Measurements from ENCODE around the gene GOLGA6L7. TPM values are rescaled to one million over a fixed set of nuclear protein-coding genes. Genes with fewer than 3 reads are reported as not detected.
"Not testable (repeated sequence)": the region's sequence is repeated elsewhere in the genome, so short reads cannot be mapped to it uniquely, and the experiment has no call there.

GOLGA6L7 gene
- total and polyA plus RNA-seq, 9 of the 15 experiments (the other 6 are each of a cell fraction or from before 2014, with no cell fraction given): 0.11 to 0.14 (median 0.11) TPM; not detected in 6

- TF ChIP-seq RFX7 (CRISPR knock-in tag; IDR thresholded peaks at IDR 0.05) (no peak), IRF2 (CRISPR knock-in tag; IDR thresholded peaks at IDR 0.05) (no peak), KDM4B (IDR thresholded peaks at IDR 0.05; ENCODE audit: borderline replicate concordance in 2 of 2, low read depth in 1 of 2) (no peak), ETV6 (IDR thresholded peaks at IDR 0.05; ENCODE audit: borderline replicate concordance in 1 of 2, low read depth in 2 of 2, low read length in 1 of 2) (no peak), ETV6 (CRISPR knock-in tag; IDR thresholded peaks at IDR 0.05; ENCODE audit: borderline replicate concordance) (no peak), E2F8 (IDR thresholded peaks at IDR 0.05; ENCODE audit: low read depth, partially characterized antibody) (no peak), CHD1 (IDR thresholded peaks at IDR 0.05; ENCODE audit: low read length) (no peak), USF2 (CRISPR knock-in tag; IDR thresholded peaks at IDR 0.05) (no peak), TAF9B (IDR thresholded peaks at IDR 0.05; ENCODE audit: partially characterized antibody) (no peak), SMAD2 (IDR thresholded peaks at IDR 0.05; ENCODE audit: low read depth, low read length) (no peak)
- TF ChIP-seq, protein P1, sequence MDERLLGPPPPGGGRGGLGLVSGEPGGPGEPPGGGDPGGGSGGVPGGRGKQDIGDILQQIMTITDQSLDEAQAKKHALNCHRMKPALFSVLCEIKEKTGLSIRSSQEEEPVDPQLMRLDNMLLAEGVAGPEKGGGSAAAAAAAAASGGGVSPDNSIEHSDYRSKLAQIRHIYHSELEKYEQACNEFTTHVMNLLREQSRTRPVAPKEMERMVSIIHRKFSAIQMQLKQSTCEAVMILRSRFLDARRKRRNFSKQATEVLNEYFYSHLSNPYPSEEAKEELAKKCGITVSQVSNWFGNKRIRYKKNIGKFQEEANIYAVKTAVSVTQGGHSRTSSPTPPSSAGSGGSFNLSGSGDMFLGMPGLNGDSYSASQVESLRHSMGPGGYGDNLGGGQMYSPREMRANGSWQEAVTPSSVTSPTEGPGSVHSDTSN (CRISPR knock-in tag; IDR thresholded peaks at IDR 0.05; ENCODE audit: low read depth): no peak
- TF ChIP-seq, protein P1 (tag; conservative IDR thresholded peaks at IDR 0.05; ENCODE audit: low read depth): no peak
These were observed 42.5 kb upstream of the GOLGA6L7 start (continued) for GRCh38 chr15:28890711-28891495.

DNA sequence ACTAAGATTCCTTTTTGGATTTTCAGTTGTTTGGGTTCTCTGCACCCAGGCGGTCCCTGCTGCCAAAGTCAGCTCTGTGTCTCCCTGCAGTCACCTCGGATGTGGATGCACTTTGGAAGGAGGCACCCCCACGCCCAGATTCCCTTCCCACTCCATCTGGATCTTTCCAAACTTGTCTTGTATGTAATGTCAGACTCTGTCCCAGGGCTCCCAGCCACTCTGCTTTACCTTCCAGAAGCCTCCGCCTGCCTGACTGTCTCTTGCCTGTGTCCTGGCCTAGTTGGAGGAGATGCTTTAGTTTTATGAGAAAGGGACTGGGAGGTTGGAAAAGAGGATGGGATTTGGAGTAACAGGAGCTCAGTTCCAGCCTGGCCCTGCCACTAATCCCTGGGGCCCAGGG is 41.8 kb upstream of the GOLGA6L7 start:
- H4K20me1 ChIP-seq (replicated peaks; ENCODE audit: control insufficient read depth, insufficient read depth, low read length); intact Hi-C loops (cut with micrococcal nuclease); FAIRE-seq; ATAC-seq; H2AFZ ChIP-seq (ENCODE audit: low read depth, low read length); H3K27me3 ChIP-seq (ENCODE audit: control insufficient read depth in 2 of 2, insufficient read depth in 2 of 2, low read length in 2 of 2); H3K27ac ChIP-seq (ENCODE audit: extremely low read depth, low read depth, low read length); DNase-seq (ENCODE audit: extremely low read depth in 1 of 4, low spot score in 3 of 4); CTCF ChIA-PET (ENCODE audit: low intra/inter-chr PET ratio); H3K4me3 ChIP-seq; in situ Hi-C loops (cut with MboI); H3K4me2 ChIP-seq (ENCODE audit: insufficient read depth, low read length); H3K36me3 ChIP-seq (ENCODE audit: control insufficient read depth, insufficient read depth, low read length); H3K9me1 ChIP-seq (ENCODE audit: control insufficient read depth, insufficient read depth, low read length); BruUV-seq (replicated peaks); H3K9me3 ChIP-seq (replicated peaks; ENCODE audit: control insufficient read depth, insufficient read depth, low read depth, low read length): not testable (repeated sequence)
- POLR2A ChIA-PET: interaction anchor here (1.0 to 3.0 kb wide), 2 partner anchors 13 to 21 kb away, joined by 4 to 11 read pairs; no protein-coding TSS in a partner anchor
- WGBS (ENCODE audit: insufficient coverage, low coverage, missing lambda C conversion rate): 79% methylated on average over 4 of the region's 4 CpGs
- peaks cover 81% of the 10 kb centered on the region for H3K79me2 ChIP-seq (ENCODE audit: control insufficient read depth, insufficient read depth, low read length)
- peaks cover 25 to 41% of the 10 kb centered on the region in 2 experiments for H3K4me1 ChIP-seq (replicated peaks in 1 of 2; ENCODE audit: control insufficient read depth in 2 of 2, insufficient read depth in 2 of 2, low read length in 2 of 2)
- peak overlapping the region in 1 of 2 experiments; percentile 45; a peak in 1 of 4 replicates for H3K9ac ChIP-seq (ENCODE audit: insufficient read depth in 1 of 2, low read depth in 2 of 2, low read length in 2 of 2)

Data from K562 (cell line).